IPS DF 4.7 (cell line): Measurements from ENCODE around the gene ZBTB48.
"Not testable (repeated sequence)": the region's sequence is repeated elsewhere in the genome, so short reads cannot be mapped to it uniquely, and the experiment has no call there.

Source experiments
- DNase-seq: peaks from one replicate; pipeline ENCODE4 v3.0.0-alpha.2; 2013; ENCODE audit warnings: low spot score; ENCODE audit errors: extremely low read depth

ZBTB48 gene

GRCh38 chr1:6632588-6633514 is 53.1 kb downstream of the ZBTB48 start:
- DNase-seq: no peak

GRCh38 chr1:6634371-6635052 is 54.7 kb downstream of the ZBTB48 start:
- no peak for DNase-seq

GRCh38 chr1:6635161-6635909 is 55.5 kb downstream of the ZBTB48 start:
- DNase-seq: no peak

- DNase-seq: no peak
Measured at GRCh38 chr1:6635910-6636760, 56.3 kb downstream of the ZBTB48 start.

- not testable (repeated sequence) for DNase-seq
Measured at GRCh38 chr1:6636778-6637177, 57.0 kb downstream of the ZBTB48 start.

- DNase-seq: no peak
Measured at GRCh38 chr1:6637770-6638169, 58.0 kb downstream of the ZBTB48 start.

- no peak for DNase-seq
Measured at GRCh38 chr1:6638226-6638625, 58.4 kb downstream of the ZBTB48 start.
